Transverse colon (tissue), 4 donors: ENCODE measurements around the gene CHCHD4.

Source experiments
- CTCF ChIP-seq, 5 experiments: fragments of 200-600 bp in 3 of 5; fragments of 450-650 bp in 2 of 5; sonication (generic) in 3 of 5; IDR thresholded peaks; 1 replicate in 2 of 5; 2 replicates in 3 of 5; pipeline ENCODE4 v1.5.1; 2016 to 2017; ENCODE audit warnings: antibody characterized with exemption in 5 of 5, inconsistent platforms in 3 of 5, mild to moderate bottlenecking in 2 of 5, moderate library complexity in 1 of 5
- EP300 ChIP-seq: sonication (generic); formaldehyde crosslinking; IDR thresholded peaks from one replicate; pipeline ENCODE4 v1.6.1; 2017; ENCODE audit warnings: antibody characterized with exemption, low read depth
- POLR2AphosphoS5 ChIP-seq, 3 donors: sonication (generic); formaldehyde crosslinking; IDR thresholded peaks; one replicate each; pipeline ENCODE4 v1.6.1; 2016; ENCODE audit warnings: antibody characterized with exemption in 3 of 3

- TF ChIP-seq POLR2AphosphoS5 (IDR thresholded peaks at IDR 0.05) (no peak), CTCF (IDR thresholded peaks at IDR 0.05) (no peak), EP300 (no peak)
Measured at GRCh38 chr3:14097616-14098391, 26.9 kb downstream of the CHCHD4 start.
